ENCODE measurements around the gene CNEP1R1. TPM values are rescaled to one million over a fixed set of nuclear protein-coding genes. Genes with fewer than 3 reads are reported as not detected.

The CNEP1R1 gene
- total and polyA plus RNA-seq, 9 of the 15 experiments (the other 6 are each of a cell fraction or from before 2014, with no cell fraction given) = 7.6 to 20.1 (median 10.6) TPM

DNA sequence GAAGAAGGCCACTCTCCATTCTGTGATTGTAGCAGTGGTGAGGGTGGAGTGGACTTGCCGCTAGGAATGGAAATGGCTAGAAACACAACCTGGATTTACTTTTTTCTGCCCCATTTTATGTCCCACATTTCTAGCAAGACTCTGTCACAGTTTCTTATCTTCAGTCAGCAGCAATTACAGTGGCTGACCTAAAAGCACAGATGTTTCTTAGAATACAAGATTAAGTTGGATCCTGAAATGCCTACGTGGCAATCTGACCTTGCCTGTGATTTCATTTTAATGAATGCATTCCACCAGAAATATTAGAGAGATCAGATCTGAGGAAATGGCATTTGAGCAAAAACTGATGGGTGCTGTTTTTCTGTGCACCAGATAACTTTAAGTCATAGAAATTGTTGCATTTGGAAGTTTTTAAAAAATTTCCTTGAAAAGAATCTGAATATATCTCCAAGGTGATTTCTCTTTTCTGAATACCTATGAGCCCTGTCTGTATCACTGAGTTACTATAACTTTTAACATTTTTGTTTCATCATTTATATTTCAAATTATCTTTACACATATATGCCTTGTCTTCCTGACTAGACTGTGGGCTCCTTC is 46.1 kb downstream of the CNEP1R1 start (continued):
- no peak for TF ChIP-seq USF2 (CRISPR knock-in tag; IDR thresholded peaks at IDR 0.05)
- TF ChIP-seq POLR2H (tag; IDR thresholded peaks at IDR 0.05; ENCODE audit: low read depth) = no peak
- TF ChIP-seq VEZF1 (CRISPR knock-in tag; IDR thresholded peaks at IDR 0.05) = peak; percentile 50
- TF ChIP-seq PRPF4 (IDR thresholded peaks at IDR 0.05; ENCODE audit: insufficient read depth, low read depth, low read length, poor library complexity, severe bottlenecking) = no peak
- TF ChIP-seq ZNF324 (CRISPR knock-in tag; IDR thresholded peaks at IDR 0.05) = no peak
- TF ChIP-seq ZEB2 (IDR thresholded peaks at IDR 0.05) = no peak
- TF ChIP-seq TCF3 (CRISPR knock-in tag; IDR thresholded peaks at IDR 0.05) = peak; percentile 96
- TF ChIP-seq MCM3 (IDR thresholded peaks at IDR 0.05) = no peak
- peak; percentile 88; the same call in 1 of the 2 replicates for TF ChIP-seq SMARCE1 (IDR thresholded peaks at IDR 0.05)
- peak; percentile 87 for TF ChIP-seq STAT5A (IDR thresholded peaks at IDR 0.05; ENCODE audit: borderline replicate concordance, low read length)
- peak in 1 of 2 experiments; percentile 85; a peak in 2 of 4 replicates for TF ChIP-seq ZMIZ1 (IDR thresholded peaks at IDR 0.05; ENCODE audit: low read depth in 2 of 2, low read length in 2 of 2)
- no peak for TF ChIP-seq HOMEZ (CRISPR knock-in tag; IDR thresholded peaks at IDR 0.05)
